Measurements from ENCODE around the gene MYRF.

The MYRF gene

DNA sequence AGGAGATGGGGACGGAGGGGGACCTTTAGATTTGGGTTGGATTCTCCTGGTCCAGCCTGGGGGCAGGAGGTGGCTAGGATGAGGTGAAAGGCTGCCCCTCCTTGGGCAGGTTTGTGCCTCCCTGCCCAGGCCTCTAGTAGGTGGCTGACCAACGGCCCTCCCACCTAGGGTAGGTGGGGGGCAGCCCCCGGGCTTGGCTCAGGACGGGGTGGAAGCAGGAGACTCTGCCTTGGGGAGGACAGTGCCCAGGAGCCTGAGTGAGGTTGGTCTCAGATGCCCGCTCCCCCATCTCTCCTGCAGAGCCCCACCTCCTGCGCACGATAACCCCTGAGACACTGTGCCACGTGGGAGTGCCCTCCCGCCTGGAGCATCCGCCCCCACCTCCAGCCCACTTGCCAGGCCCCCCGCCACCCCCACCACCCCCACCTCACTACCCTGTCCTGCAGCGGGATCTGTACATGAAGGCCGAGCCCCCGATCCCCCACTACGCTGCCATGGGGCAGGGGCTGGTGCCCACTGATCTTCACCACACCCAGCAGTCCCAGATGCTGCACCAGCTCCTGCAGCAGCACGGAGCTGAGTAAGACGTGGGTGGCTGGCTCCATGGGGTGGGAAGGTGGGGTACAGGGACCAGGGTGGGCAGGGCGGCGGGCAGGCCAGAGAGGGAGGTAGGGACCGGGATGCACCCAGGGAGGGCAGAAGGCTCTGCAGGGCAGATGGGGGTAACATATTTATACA is 17.7 kb downstream of the MYRF start:
- Histone ChIP-seq H3K4ac (ENCODE audit: low read length) (no peak overlapping the region), H3K27ac (replicated peaks; ENCODE audit: low read length) (peak overlapping the region; percentile 22), H2BK120ac (ENCODE audit: low read depth, low read length) (no peak overlapping the region)

DNA sequence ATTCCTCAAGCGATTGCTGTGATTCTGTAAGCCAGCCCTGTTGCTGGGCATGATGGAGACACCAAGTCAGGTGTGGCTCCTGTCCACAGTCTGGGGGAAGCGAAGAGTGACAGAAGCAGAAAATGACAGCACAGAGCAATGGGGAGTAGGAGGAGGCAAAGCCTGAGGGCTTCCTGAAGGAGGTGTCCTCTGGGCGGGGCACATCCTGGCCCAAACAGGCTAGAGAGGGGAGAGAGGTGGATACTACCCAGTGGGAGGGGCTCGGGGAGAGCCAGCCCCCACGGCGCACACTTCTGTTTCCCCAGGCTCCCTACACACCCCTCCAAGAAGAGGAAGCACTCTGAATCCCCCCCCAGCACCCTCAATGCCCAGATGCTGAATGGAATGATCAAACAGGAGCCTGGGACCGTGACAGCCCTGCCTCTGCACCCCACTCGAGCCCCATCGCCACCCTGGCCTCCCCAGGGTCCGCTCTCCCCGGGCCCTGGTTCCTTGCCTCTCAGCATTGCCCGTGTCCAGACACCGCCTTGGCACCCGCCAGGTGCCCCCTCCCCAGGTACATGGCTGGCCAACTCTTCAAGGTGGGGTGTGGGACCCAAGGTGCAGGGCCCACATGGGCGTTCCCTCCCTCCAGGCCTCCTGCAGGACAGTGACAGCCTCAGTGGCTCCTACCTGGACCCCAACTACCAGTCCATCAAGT is 18.9 kb downstream of the MYRF start:
- Histone ChIP-seq H3K27me3 (ENCODE audit: control insufficient read depth in 3 of 3, insufficient read depth in 3 of 3, low read depth in 1 of 3, low read length in 3 of 3) (no peaks in the 10 kb centered on the region), H3K4me1 (ENCODE audit: control insufficient read depth in 2 of 2, insufficient read depth in 1 of 2, low read depth in 1 of 2, low read length in 2 of 2) (peaks cover 32% of the 10 kb centered on the region in 2 donors), H3K36me3 (replicated peaks in 1 of 2; ENCODE audit: control insufficient read depth in 2 of 2, insufficient read depth in 2 of 2, low read length in 2 of 2) (no peaks in the 10 kb centered on the region), H4K91ac (ENCODE audit: low read depth, low read length, poor library complexity) (peak overlapping the region; percentile 89), H3K4me2 (ENCODE audit: insufficient read depth, low read length, poor library complexity, severe bottlenecking) (no peak overlapping the region), H3K23ac (ENCODE audit: low read depth, low read length, poor library complexity) (peak overlapping the region; percentile 89), H3K14ac (ENCODE audit: low read length) (peak overlapping the region; percentile 25), H3K4me3 (ENCODE audit: low read length in 2 of 2) (no peak overlapping the region), H2BK5ac (ENCODE audit: low read length) (peak overlapping the region; percentile 93), H4K8ac (ENCODE audit: low read depth, low read length) (no peak overlapping the region), H3K4ac (ENCODE audit: low read length) (no peak overlapping the region), H3K9ac (ENCODE audit: low read depth, low read length, poor library complexity) (peak overlapping the region; percentile 44), H2BK15ac (ENCODE audit: low read length) (peak overlapping the region; percentile 99), H3K9me3 (replicated peaks in 1 of 2; ENCODE audit: control insufficient read depth in 2 of 2, insufficient read depth in 1 of 2, low read depth in 1 of 2, low read length in 2 of 2) (no peaks in the 10 kb centered on the region), H2BK120ac (ENCODE audit: low read depth, low read length) (peak overlapping the region; percentile 72), H3K18ac (ENCODE audit: low read length) (peak overlapping the region; percentile 95), H3K79me1 (ENCODE audit: low read depth, low read length) (peaks cover 3% of the 10 kb centered on the region), H2AFZ (ENCODE audit: low read length) (no peak overlapping the region), H2BK12ac (ENCODE audit: low read length) (peak overlapping the region; percentile 94), H2AK5ac (ENCODE audit: low read depth, low read length) (peak overlapping the region; percentile 82), H3K27ac (replicated peaks; ENCODE audit: low read length) (peak overlapping the region; percentile 45)
- no CpG with 5 or more reads among the region's 15 CpGs for WGBS, 2 donors (ENCODE audit: extremely low coverage in 2 of 2, insufficient read length in 2 of 2, insufficient replicate concordance in 1 of 2)
- no peak for DNase-seq (ENCODE audit: low spot score)

More for the DNA sequence above, 17.7 kb downstream of the MYRF start:
- Histone ChIP-seq H3K27me3 (ENCODE audit: control insufficient read depth in 3 of 3, insufficient read depth in 3 of 3, low read depth in 1 of 3, low read length in 3 of 3) (no peaks in the 10 kb centered on the region), H2BK12ac (ENCODE audit: low read length) (peak overlapping the region; percentile 90), H3K79me1 (ENCODE audit: low read depth, low read length) (peaks cover 3% of the 10 kb centered on the region), H3K4me2 (ENCODE audit: insufficient read depth, low read length, poor library complexity, severe bottlenecking) (no peak overlapping the region), H3K14ac (ENCODE audit: low read length) (no peak overlapping the region), H2BK5ac (ENCODE audit: low read length) (no peak overlapping the region), H2AK5ac (ENCODE audit: low read depth, low read length) (peak overlapping the region; percentile 97), H2AFZ (ENCODE audit: low read length) (no peak overlapping the region), H4K91ac (ENCODE audit: low read depth, low read length, poor library complexity) (no peak overlapping the region), H3K4me1 (ENCODE audit: control insufficient read depth in 2 of 2, insufficient read depth in 1 of 2, low read depth in 1 of 2, low read length in 2 of 2) (peaks cover 33 to 34% of the 10 kb centered on the region in 2 donors), H3K23ac (ENCODE audit: low read depth, low read length, poor library complexity) (no peak overlapping the region), H4K8ac (ENCODE audit: low read depth, low read length) (no peak overlapping the region), H3K36me3 (replicated peaks in 1 of 2; ENCODE audit: control insufficient read depth in 2 of 2, insufficient read depth in 2 of 2, low read length in 2 of 2) (no peaks in the 10 kb centered on the region), H3K9ac (ENCODE audit: low read depth, low read length, poor library complexity) (peak overlapping the region; percentile 60), H3K4me3 (ENCODE audit: low read length in 2 of 2) (no peak overlapping the region), H2BK15ac (ENCODE audit: low read length) (peak overlapping the region; percentile 98), H3K18ac (ENCODE audit: low read length) (peak overlapping the region; percentile 93), H3K9me3 (replicated peaks in 1 of 2; ENCODE audit: control insufficient read depth in 2 of 2, insufficient read depth in 1 of 2, low read depth in 1 of 2, low read length in 2 of 2) (no peaks in the 10 kb centered on the region)
- no peak for DNase-seq (ENCODE audit: low spot score)
- no CpG with 5 or more reads among the region's 20 CpGs for WGBS, 2 donors (ENCODE audit: extremely low coverage in 2 of 2, insufficient read length in 2 of 2, insufficient replicate concordance in 1 of 2)

DNA sequence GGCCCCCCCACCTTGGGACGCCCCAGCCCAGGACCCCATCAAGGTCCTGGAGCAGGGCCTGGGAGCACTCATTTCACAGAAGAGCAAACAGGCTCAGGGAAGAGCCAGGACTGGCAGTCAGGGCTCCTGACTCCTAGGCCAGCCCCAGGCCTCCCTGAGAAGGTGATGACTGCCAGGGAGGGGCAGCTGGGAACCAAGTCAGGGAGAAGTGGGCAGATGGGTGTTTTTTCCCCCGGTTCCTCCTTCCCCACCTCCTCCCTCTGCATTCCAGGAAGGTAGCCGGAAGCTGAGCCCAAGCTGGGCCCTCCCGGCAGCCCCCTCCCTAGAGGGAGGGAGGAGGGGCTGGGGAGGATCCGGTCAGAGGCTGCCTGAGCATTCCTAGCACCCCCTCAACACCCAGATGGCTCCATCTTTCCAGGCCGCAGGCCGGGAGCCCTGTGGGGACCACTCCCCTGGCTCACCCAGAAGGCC is 19.6 kb downstream of the MYRF start:
- peak overlapping the region; percentile 44 for H3K9ac ChIP-seq (ENCODE audit: low read depth, low read length, poor library complexity)
- H3K27me3 ChIP-seq (ENCODE audit: control insufficient read depth in 3 of 3, insufficient read depth in 3 of 3, low read depth in 1 of 3, low read length in 3 of 3) = no peaks in the 10 kb centered on the region
- H4K91ac ChIP-seq (ENCODE audit: low read depth, low read length, poor library complexity) = peak overlapping the region; percentile 89
- H2BK120ac ChIP-seq (ENCODE audit: low read depth, low read length) = peak overlapping the region; percentile 72
- H2BK15ac ChIP-seq (ENCODE audit: low read length) = peak overlapping the region; percentile 99
- peak overlapping the region; percentile 36 for H2AFZ ChIP-seq (ENCODE audit: low read length)
- no peaks in the 10 kb centered on the region for H3K9me3 ChIP-seq (replicated peaks in 1 of 2; ENCODE audit: control insufficient read depth in 2 of 2, insufficient read depth in 1 of 2, low read depth in 1 of 2, low read length in 2 of 2)
- H3K14ac ChIP-seq (ENCODE audit: low read length) = no peak overlapping the region
- peaks cover 3% of the 10 kb centered on the region for H3K79me1 ChIP-seq (ENCODE audit: low read depth, low read length)
- no peak overlapping the region for H4K8ac ChIP-seq (ENCODE audit: low read depth, low read length)
- peak overlapping the region; percentile 93 for H2BK5ac ChIP-seq (ENCODE audit: low read length)
- peak overlapping the region; percentile 82 for H2AK5ac ChIP-seq (ENCODE audit: low read depth, low read length)
- peak overlapping the region; percentile 89 for H3K23ac ChIP-seq (ENCODE audit: low read depth, low read length, poor library complexity)
- no peak overlapping the region for H3K4me3 ChIP-seq (ENCODE audit: low read length in 2 of 2)
- no peak for DNase-seq (ENCODE audit: low spot score)
- no peaks in the 10 kb centered on the region for H3K36me3 ChIP-seq (replicated peaks in 1 of 2; ENCODE audit: control insufficient read depth in 2 of 2, insufficient read depth in 2 of 2, low read length in 2 of 2)
- peak overlapping the region; percentile 95 for H3K18ac ChIP-seq (ENCODE audit: low read length)
- H3K27ac ChIP-seq (replicated peaks; ENCODE audit: low read length) = peak overlapping the region; percentile 45
- no CpG with 5 or more reads among the region's 7 CpGs for WGBS, 2 donors (ENCODE audit: extremely low coverage in 2 of 2, insufficient read length in 2 of 2, insufficient replicate concordance in 1 of 2)
- peaks cover 32% of the 10 kb centered on the region in 2 donors for H3K4me1 ChIP-seq (ENCODE audit: control insufficient read depth in 2 of 2, insufficient read depth in 1 of 2, low read depth in 1 of 2, low read length in 2 of 2)
- H3K4ac ChIP-seq (ENCODE audit: low read length) = peak overlapping the region; percentile 17
- H2BK12ac ChIP-seq (ENCODE audit: low read length) = no peak overlapping the region
- no peak overlapping the region for H3K4me2 ChIP-seq (ENCODE audit: insufficient read depth, low read length, poor library complexity, severe bottlenecking)

DNA sequence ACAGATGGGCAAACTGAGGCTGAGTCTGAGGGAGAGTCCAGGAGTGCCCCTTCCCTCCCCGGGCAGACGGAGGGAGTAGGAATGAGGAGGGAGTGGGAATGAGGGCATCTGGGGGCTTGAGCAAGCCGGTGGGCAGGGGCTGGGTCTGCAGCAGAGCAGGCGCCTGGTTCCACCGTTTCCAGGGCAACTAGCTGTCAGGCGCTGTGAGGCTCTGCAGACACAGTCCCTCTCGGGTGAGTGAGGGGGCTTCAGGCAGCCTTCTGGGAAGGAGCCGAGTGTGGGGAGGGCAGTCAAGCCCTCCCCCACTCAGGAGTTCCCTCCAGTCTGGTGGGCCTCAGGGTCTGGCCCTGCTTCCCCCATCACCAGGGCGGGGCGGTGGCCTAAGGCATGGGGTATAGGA is 20.9 kb downstream of the MYRF start:
- Histone ChIP-seq H2BK120ac (ENCODE audit: low read depth, low read length) (no peak overlapping the region), H3K4ac (ENCODE audit: low read length) (no peak overlapping the region), H3K4me3 (ENCODE audit: low read length in 2 of 2) (no peak overlapping the region), H2AFZ (ENCODE audit: low read length) (no peak overlapping the region), H3K9me3 (replicated peaks in 1 of 2; ENCODE audit: control insufficient read depth in 2 of 2, insufficient read depth in 1 of 2, low read depth in 1 of 2, low read length in 2 of 2) (peaks cover 0 to 2% of the 10 kb centered on the region in 2 donors), H3K4me1 (ENCODE audit: control insufficient read depth in 2 of 2, insufficient read depth in 1 of 2, low read depth in 1 of 2, low read length in 2 of 2) (peaks cover 32% of the 10 kb centered on the region in 2 donors), H3K23ac (ENCODE audit: low read depth, low read length, poor library complexity) (no peak overlapping the region), H2AK5ac (ENCODE audit: low read depth, low read length) (peak overlapping the region; percentile 75), H4K91ac (ENCODE audit: low read depth, low read length, poor library complexity) (no peak overlapping the region), H4K8ac (ENCODE audit: low read depth, low read length) (no peak overlapping the region), H2BK5ac (ENCODE audit: low read length) (no peak overlapping the region), H3K27ac (replicated peaks; ENCODE audit: low read length) (no peak overlapping the region), H2BK15ac (ENCODE audit: low read length) (no peak overlapping the region), H3K18ac (ENCODE audit: low read length) (peak overlapping the region; percentile 78), H2BK12ac (ENCODE audit: low read length) (peak overlapping the region; percentile 30), H3K36me3 (replicated peaks in 1 of 2; ENCODE audit: control insufficient read depth in 2 of 2, insufficient read depth in 2 of 2, low read length in 2 of 2) (peaks cover 0 to 5% of the 10 kb centered on the region in 2 donors), H3K14ac (ENCODE audit: low read length) (peak overlapping the region; percentile 21), H3K9ac (ENCODE audit: low read depth, low read length, poor library complexity) (no peak overlapping the region), H3K27me3 (ENCODE audit: control insufficient read depth in 3 of 3, insufficient read depth in 3 of 3, low read depth in 1 of 3, low read length in 3 of 3) (no peaks in the 10 kb centered on the region), H3K4me2 (ENCODE audit: insufficient read depth, low read length, poor library complexity, severe bottlenecking) (peak overlapping the region; percentile 18), H3K79me1 (ENCODE audit: low read depth, low read length) (peaks cover 3% of the 10 kb centered on the region)
- no peak for DNase-seq (ENCODE audit: low spot score)
- WGBS, 2 donors (ENCODE audit: extremely low coverage in 2 of 2, insufficient read length in 2 of 2, insufficient replicate concordance in 1 of 2) = no CpG with 5 or more reads among the region's 10 CpGs

Data from neuronal stem cell (in vitro differentiated cells).